IMR-90 (cell line): ENCODE data around the gene IL17D. TPM values are rescaled to one million over a fixed set of nuclear protein-coding genes. Genes with fewer than 3 reads are reported as not detected.

Source experiments
- ATAC-seq: fragments of 200-7000 bp; cut with Tn5 transposase; 2 replicates; pipeline ENCODE4 v1.9.1; 2020; ENCODE audit warnings: low read depth, mild to moderate bottlenecking, moderate library complexity
- BruUV-seq: library from RNA; stranded (reverse); fragments of 400-500 nt; replicated peaks from 2 replicates; lab custom pipeline; 2021; lab: Mats Ljungman, UMichigan
- CTCF ChIA-PET: fragments of 300-600 bp; formaldehyde crosslinking; extraction: SDS; loops from one replicate; lab custom pipeline; 2021; ENCODE audit warnings: antibody characterized with exemption; lab: Yijun Ruan, JAX
- POLR2A ChIA-PET: fragments of 300-600 bp; sonication (Branson Sonifier 250); formaldehyde crosslinking; loops from one replicate; lab custom pipeline; 2022; ENCODE audit warnings: antibody characterized with exemption; ENCODE audit not compliant: unreplicated experiment; lab: Charles Lee
- DNase-seq: peaks from one replicate; pipeline ENCODE4 v3.0.0; 2013
- H2AFZ ChIP-seq: replicated peaks from 2 replicates; pipeline ENCODE3; 2013; ENCODE audit warnings: low read length, mild to moderate bottlenecking; ENCODE audit not compliant: poor library complexity
- H2AK5ac ChIP-seq: 2 replicates; pipeline ENCODE4 v1.6.1; 2013; ENCODE audit warnings: low read depth, low read length, inconsistent platforms
- H2AK9ac ChIP-seq: replicated peaks from 2 replicates; pipeline ENCODE3; 2013; ENCODE audit warnings: mild to moderate bottlenecking, low read depth, low read length, moderate library complexity; ENCODE audit not compliant: poor library complexity
- H2BK120ac ChIP-seq: 2 replicates; pipeline ENCODE4 v1.6.1; 2013; ENCODE audit warnings: low read depth, low read length, inconsistent platforms
- H2BK15ac ChIP-seq: 3 replicates; pipeline ENCODE4 v1.6.1; 2013; ENCODE audit warnings: low read depth, low read length, inconsistent platforms
- H2BK20ac ChIP-seq: 2 replicates; pipeline ENCODE4 v1.6.1; 2013; ENCODE audit warnings: low read depth, mild to moderate bottlenecking, inconsistent platforms, low read length, moderate library complexity
- H2BK5ac ChIP-seq: 2 replicates; pipeline ENCODE4 v1.6.1; 2013; ENCODE audit warnings: mild to moderate bottlenecking, low read depth, low read length, inconsistent platforms; ENCODE audit not compliant: poor library complexity, severe bottlenecking
- H3K14ac ChIP-seq: replicated peaks from 2 replicates; pipeline ENCODE4 v1.6.1; 2013; ENCODE audit warnings: low read depth, low read length, inconsistent platforms
- H3K18ac ChIP-seq: 2 replicates; pipeline ENCODE4 v1.6.1; 2013; ENCODE audit warnings: low read depth, low read length, control low read depth
- H3K23ac ChIP-seq: 2 replicates; pipeline ENCODE4 v1.6.1; 2013; ENCODE audit warnings: low read depth, low read length, inconsistent platforms
- H3K27ac ChIP-seq: 2 replicates; pipeline ENCODE4 v1.5.1; 2013; ENCODE audit warnings: mild to moderate bottlenecking, control low read depth, low read length; ENCODE audit not compliant: insufficient read depth
- H3K27me3 ChIP-seq: 2 replicates; pipeline ENCODE4 v1.6.1; 2013; ENCODE audit warnings: low read length; ENCODE audit not compliant: control insufficient read depth, insufficient read depth
- H3K36me3 ChIP-seq: 2 replicates; pipeline ENCODE4 v1.6.1; 2013; ENCODE audit warnings: low read length, mixed read lengths; ENCODE audit not compliant: control insufficient read depth, insufficient read depth
- H3K4ac ChIP-seq: 2 replicates; pipeline ENCODE4 v1.6.1; 2013; ENCODE audit warnings: low read depth, low read length, inconsistent platforms
- H3K4me1 ChIP-seq: 2 replicates; pipeline ENCODE4 v1.6.1; 2013; ENCODE audit warnings: low read length, mixed read lengths; ENCODE audit not compliant: control insufficient read depth, insufficient read depth
- H3K4me2 ChIP-seq: 2 replicates; pipeline ENCODE4 v1.6.1; 2013; ENCODE audit warnings: low read depth, mild to moderate bottlenecking, control low read depth, low read length, moderate library complexity
- H3K4me3 ChIP-seq: 2 replicates; pipeline ENCODE4 v1.5.1; 2013; ENCODE audit warnings: low read depth, mild to moderate bottlenecking, control low read depth, low read length, moderate library complexity; ENCODE audit not compliant: insufficient read depth
- H3K56ac ChIP-seq: 2 replicates; pipeline ENCODE4 v1.6.1; 2013; ENCODE audit warnings: low read length, inconsistent platforms; ENCODE audit not compliant: insufficient read depth; ENCODE audit errors: extremely low read depth
- H3K79me1 ChIP-seq, 2 experiments: 2 replicates each; pipeline ENCODE4 v1.6.1; 2013; ENCODE audit warnings: low read length in 2 of 2, inconsistent platforms in 1 of 2, low read depth in 1 of 2
- H3K9ac ChIP-seq: 2 replicates; pipeline ENCODE4 v1.6.1; 2013; ENCODE audit warnings: low read depth, low read length, control low read depth
- H3K9me1 ChIP-seq: 2 replicates; pipeline ENCODE4 v1.6.1; 2013; ENCODE audit warnings: low read length, inconsistent platforms; ENCODE audit not compliant: insufficient read depth
- H3K9me3 ChIP-seq: 2 replicates; pipeline ENCODE4 v1.6.1; 2013; ENCODE audit warnings: low read length; ENCODE audit not compliant: control insufficient read depth, insufficient read depth
- H4K20me1 ChIP-seq: 2 replicates; pipeline ENCODE4 v1.6.1; 2013; ENCODE audit warnings: low read length, inconsistent platforms; ENCODE audit not compliant: insufficient read depth
- H4K5ac ChIP-seq: 2 replicates; pipeline ENCODE4 v1.6.1; 2013; ENCODE audit warnings: mild to moderate bottlenecking, low read depth, low read length, control low read depth
- H4K8ac ChIP-seq, 2 experiments: 2 replicates each; pipeline ENCODE4 v1.6.1; 2013; ENCODE audit warnings: low read depth in 2 of 2, low read length in 2 of 2, control low read depth in 1 of 2, inconsistent platforms in 1 of 2
- H4K91ac ChIP-seq: 2 replicates; pipeline ENCODE4 v1.6.1; 2013; ENCODE audit warnings: low read depth, low read length, inconsistent platforms; ENCODE audit not compliant: insufficient read depth
- BHLHE40 ChIP-seq: fragments of 150-350 bp; IDR thresholded peaks from 2 replicates; pipeline ENCODE4 v1.6.1; 2016; ENCODE audit warnings: mild to moderate bottlenecking, low read depth, low read length
- CEBPB ChIP-seq: IDR thresholded peaks from 2 replicates; pipeline ENCODE4 v1.6.1; 2012; ENCODE audit warnings: low read depth, low read length, improper control_type of control experiment
- CHD1 ChIP-seq: IDR thresholded peaks from 2 replicates; pipeline ENCODE4 v1.6.1; 2012; ENCODE audit warnings: low read depth, low read length, improper control_type of control experiment
- FOS ChIP-seq: fragments of 150-350 bp; IDR thresholded peaks from 2 replicates; pipeline ENCODE4 v1.6.1; 2016; ENCODE audit warnings: low read depth, low read length
- MAFK ChIP-seq: IDR thresholded peaks from 2 replicates; pipeline ENCODE4 v1.6.1; 2012; ENCODE audit warnings: low read depth, low read length, improper control_type of control experiment
- MAZ ChIP-seq: IDR thresholded peaks from 2 replicates; pipeline ENCODE4 v1.6.1; 2012; ENCODE audit warnings: low read depth, mild to moderate bottlenecking, low read length, improper control_type of control experiment, moderate library complexity, borderline replicate concordance
- MXI1 ChIP-seq: IDR thresholded peaks from 2 replicates; pipeline ENCODE4 v1.6.1; 2012; ENCODE audit warnings: low read depth, mild to moderate bottlenecking, low read length, moderate library complexity, borderline replicate concordance
- NFE2L2 ChIP-seq: fragments of 150-350 bp; IDR thresholded peaks from 2 replicates; pipeline ENCODE4 v1.6.1; 2016; ENCODE audit warnings: low read depth, mild to moderate bottlenecking, low read length
- POLR2A ChIP-seq: IDR thresholded peaks from 2 replicates; pipeline ENCODE4 v1.6.1; 2012; ENCODE audit warnings: mild to moderate bottlenecking, low read depth, low read length
- RAD21 ChIP-seq: IDR thresholded peaks from 2 replicates; pipeline ENCODE4 v1.6.1; 2012; ENCODE audit warnings: low read length, improper control_type of control experiment
- RCOR1 ChIP-seq: IDR thresholded peaks from 2 replicates; pipeline ENCODE4 v1.6.1; 2012; ENCODE audit warnings: mild to moderate bottlenecking, low read length, improper control_type of control experiment; ENCODE audit not compliant: insufficient replicate concordance
- RFX5 ChIP-seq: IDR thresholded peaks from 2 replicates; pipeline ENCODE4 v1.8.0; 2012; ENCODE audit warnings: low read depth, mild to moderate bottlenecking, low read length, moderate library complexity
- SMC3 ChIP-seq: fragments of 150-350 bp; IDR thresholded peaks from 2 replicates; pipeline ENCODE4 v1.6.1; 2016; ENCODE audit warnings: low read depth, mild to moderate bottlenecking, antibody characterized with exemption, low read length, moderate library complexity
- WGBS, 2 experiments: methylation state at CpG; one replicate each; pipeline versions ENCODE4 v1.1.5 to v1.1.7; 2013; ENCODE audit warnings: missing lambda C conversion rate in 2 of 2; ENCODE audit not compliant: insufficient read length in 1 of 2; ENCODE audit errors: extremely low coverage in 2 of 2; 5-methylcytosine and 5-hydroxymethylcytosine counted together
- dilution Hi-C: fragments of 300-500 bp; cut with HindIII; formaldehyde crosslinking; loops from one replicate; pipeline ENCODE4 v1.14.3; 2018; ENCODE audit warnings: low sequenced_read_pairs; ENCODE audit not compliant: unreplicated experiment
- in situ Hi-C: fragments of 300-500 bp; cut with MboI; formaldehyde crosslinking; loops from 3 replicates; pipeline ENCODE4 v1.14.3; 2019; ENCODE audit warnings: low sequenced_read_pairs, inconsistent platforms, mixed read lengths
- intact Hi-C: fragments of 100-400 bp; cut with micrococcal nuclease; formaldehyde crosslinking; loops from 2 replicates; pipeline ENCODE4 v1.10.0; 2022
- polyA plus RNA-seq, 3 experiments: library from polyadenylated mRNA; depleted of rRNA; stranded (reverse); fragments of >200 nt; gene quantifications; 2 replicates each; pipeline ENCODE4 v1.2.3, GENCODE V29; 2012; ENCODE audit warnings: low replicate concordance in 1 of 3
- total RNA-seq: library from RNA; depleted of rRNA; stranded (reverse); fragments of >200 nt; gene quantifications from 2 replicates; pipeline ENCODE4 v1.2.3, GENCODE V29; 2012
- TF ChIP-seq, protein P1 (sequence below): conservative IDR thresholded peaks from 2 replicates; pipeline ENCODE4 v1.5.1; 2012; ENCODE audit warnings: mild to moderate bottlenecking, low read depth, low read length, improper control_type of control experiment
- TF ChIP-seq, protein P2 (sequence below): fragments of 150-350 bp; IDR thresholded peaks from 2 replicates; pipeline ENCODE4 v1.6.1; 2017; ENCODE audit warnings: mild to moderate bottlenecking, antibody characterized with exemption, low read length, low read depth
- TF ChIP-seq, protein P3 (sequence below): fragments of 150-350 bp; IDR thresholded peaks from 2 replicates; pipeline ENCODE4 v1.6.1; 2016; ENCODE audit warnings: low read depth, mild to moderate bottlenecking, low read length, moderate library complexity, borderline replicate concordance

Gene IL17D
- total and polyA plus RNA-seq, 2 of the 4 experiments (the other 2 are of a cell fraction): 0.72 to 1.4 TPM

DNA sequence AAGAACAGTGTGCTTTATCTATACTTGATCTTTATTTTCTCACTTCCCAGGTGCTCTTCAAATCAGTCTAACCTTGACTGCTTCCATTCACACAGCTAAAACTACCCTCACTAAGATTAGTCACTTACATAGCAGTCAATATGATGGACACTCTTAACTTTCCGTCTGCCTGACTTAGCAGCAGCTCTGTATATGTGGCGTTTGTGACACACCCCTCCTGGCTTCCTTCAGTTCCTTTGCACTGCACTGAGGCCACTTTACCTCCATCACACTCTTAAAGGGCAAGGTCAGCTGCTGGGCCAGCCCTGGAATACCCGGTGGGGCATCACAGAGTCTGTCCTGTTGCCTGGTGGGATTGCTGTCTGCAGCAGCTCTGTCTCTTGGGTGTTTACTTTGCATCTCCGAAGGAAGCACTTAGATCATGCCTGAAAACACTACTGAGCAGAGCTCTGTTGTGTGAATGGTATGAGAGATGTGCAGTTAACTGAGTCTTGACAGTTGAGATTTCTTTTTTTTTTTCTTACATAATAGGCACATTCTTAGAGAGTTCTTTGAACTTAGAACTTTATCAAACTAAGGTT lies 35.6 kb upstream of the IL17D start:
- Histone ChIP-seq H2BK120ac (no peak overlapping the region), H3K27ac (no peak overlapping the region), H3K14ac (no peak overlapping the region), H2AK9ac (no peak overlapping the region), H3K4me1 (peaks cover 2% of the 10 kb centered on the region; the same call in 1 of the 2 replicates), H2BK15ac (no peak overlapping the region), H3K4me3 (no peak overlapping the region), H4K91ac (no peak overlapping the region), H3K9me1 (0 out of 2 replicates have a peak, but pooled peaks cover 3% of the 10 kb centered on the region), H3K36me3 (no peaks in the 10 kb centered on the region), H3K4me2 (no peak overlapping the region), H3K9ac (no peak overlapping the region), H4K20me1 (no peaks in the 10 kb centered on the region), H2AK5ac (no peak overlapping the region), H3K4ac (no peak overlapping the region), H3K18ac (no peak overlapping the region), H2AFZ (no peak overlapping the region), H2BK5ac (no peak overlapping the region), H3K56ac (no peak overlapping the region), H3K23ac (no peak overlapping the region), H4K8ac (no peak overlapping the region), H2BK20ac (no peak overlapping the region), H4K5ac (no peak overlapping the region), H3K27me3 (no peaks in the 10 kb centered on the region), H3K79me1 (no peaks in the 10 kb centered on the region), H3K9me3 (no peaks in the 10 kb centered on the region)
- dilution Hi-C loops: no loop called here
- intact Hi-C loops: no loop called here
- DNase-seq: peak; percentile 3
- 20% methylated on average over 2 of the region's 4 CpGs; no CpG with 5 or more reads in 1 of the 2 experiments for WGBS, 2 experiments
- POLR2A ChIA-PET: interaction anchor here (0.5 to 0.7 kb wide), 3 partner anchors 10 to 810 kb away, joined by 3 read pairs; no protein-coding TSS in a partner anchor
- CTCF ChIA-PET: interaction anchor here (0.6 kb wide), 1 partner anchor 20 kb away, joined by 3 read pairs; no protein-coding TSS in a partner anchor
- no TSS peak for BruUV-seq
- peak; percentile 53 for ATAC-seq
- in situ Hi-C loops: no loop called here
- TF ChIP-seq MAZ: no peak
- no peak for TF ChIP-seq RCOR1
- TF ChIP-seq FOS: no peak
- TF ChIP-seq, protein P1, sequence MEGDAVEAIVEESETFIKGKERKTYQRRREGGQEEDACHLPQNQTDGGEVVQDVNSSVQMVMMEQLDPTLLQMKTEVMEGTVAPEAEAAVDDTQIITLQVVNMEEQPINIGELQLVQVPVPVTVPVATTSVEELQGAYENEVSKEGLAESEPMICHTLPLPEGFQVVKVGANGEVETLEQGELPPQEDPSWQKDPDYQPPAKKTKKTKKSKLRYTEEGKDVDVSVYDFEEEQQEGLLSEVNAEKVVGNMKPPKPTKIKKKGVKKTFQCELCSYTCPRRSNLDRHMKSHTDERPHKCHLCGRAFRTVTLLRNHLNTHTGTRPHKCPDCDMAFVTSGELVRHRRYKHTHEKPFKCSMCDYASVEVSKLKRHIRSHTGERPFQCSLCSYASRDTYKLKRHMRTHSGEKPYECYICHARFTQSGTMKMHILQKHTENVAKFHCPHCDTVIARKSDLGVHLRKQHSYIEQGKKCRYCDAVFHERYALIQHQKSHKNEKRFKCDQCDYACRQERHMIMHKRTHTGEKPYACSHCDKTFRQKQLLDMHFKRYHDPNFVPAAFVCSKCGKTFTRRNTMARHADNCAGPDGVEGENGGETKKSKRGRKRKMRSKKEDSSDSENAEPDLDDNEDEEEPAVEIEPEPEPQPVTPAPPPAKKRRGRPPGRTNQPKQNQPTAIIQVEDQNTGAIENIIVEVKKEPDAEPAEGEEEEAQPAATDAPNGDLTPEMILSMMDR: no peak
- TF ChIP-seq NFE2L2: no peak
- no peak for TF ChIP-seq CHD1
- TF ChIP-seq CEBPB: no peak
- TF ChIP-seq SMC3: no peak
- TF ChIP-seq, protein P2, sequence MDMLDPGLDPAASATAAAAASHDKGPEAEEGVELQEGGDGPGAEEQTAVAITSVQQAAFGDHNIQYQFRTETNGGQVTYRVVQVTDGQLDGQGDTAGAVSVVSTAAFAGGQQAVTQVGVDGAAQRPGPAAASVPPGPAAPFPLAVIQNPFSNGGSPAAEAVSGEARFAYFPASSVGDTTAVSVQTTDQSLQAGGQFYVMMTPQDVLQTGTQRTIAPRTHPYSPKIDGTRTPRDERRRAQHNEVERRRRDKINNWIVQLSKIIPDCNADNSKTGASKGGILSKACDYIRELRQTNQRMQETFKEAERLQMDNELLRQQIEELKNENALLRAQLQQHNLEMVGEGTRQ: no peak
- no peak for TF ChIP-seq MXI1
- no peak for TF ChIP-seq POLR2A
- TF ChIP-seq MAFK: no peak
- TF ChIP-seq, protein P3, sequence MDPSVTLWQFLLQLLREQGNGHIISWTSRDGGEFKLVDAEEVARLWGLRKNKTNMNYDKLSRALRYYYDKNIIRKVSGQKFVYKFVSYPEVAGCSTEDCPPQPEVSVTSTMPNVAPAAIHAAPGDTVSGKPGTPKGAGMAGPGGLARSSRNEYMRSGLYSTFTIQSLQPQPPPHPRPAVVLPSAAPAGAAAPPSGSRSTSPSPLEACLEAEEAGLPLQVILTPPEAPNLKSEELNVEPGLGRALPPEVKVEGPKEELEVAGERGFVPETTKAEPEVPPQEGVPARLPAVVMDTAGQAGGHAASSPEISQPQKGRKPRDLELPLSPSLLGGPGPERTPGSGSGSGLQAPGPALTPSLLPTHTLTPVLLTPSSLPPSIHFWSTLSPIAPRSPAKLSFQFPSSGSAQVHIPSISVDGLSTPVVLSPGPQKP: no peak
- TF ChIP-seq RFX5: no peak
- no peak for TF ChIP-seq BHLHE40
- TF ChIP-seq RAD21: no peak
